ENCODE results near the gene VWA3B. TPM values are rescaled to one million over a fixed set of nuclear protein-coding genes. Genes with fewer than 3 reads are reported as not detected.
"Not testable (repeated sequence)": the region's sequence is repeated elsewhere in the genome, so short reads cannot be mapped to it uniquely, and the experiment has no call there.

VWA3B gene
- total RNA-seq, 1 experiment from 2014 or later = not detected

GRCh38 chr2:98091738-98092137 is 4.8 kb downstream of the VWA3B start:
- no peaks in the 10 kb centered on the region for H4K20me1 ChIP-seq (ENCODE audit: insufficient read depth, low read depth, low read length)
- H2AFZ ChIP-seq (ENCODE audit: low read length) = no peak overlapping the region
- H3K27ac ChIP-seq (ENCODE audit: low read length) = no peak overlapping the region
- no peak for DNase-seq
- H3K36me3 ChIP-seq (ENCODE audit: insufficient read depth, low read length) = no peaks in the 10 kb centered on the region
- H3K79me2 ChIP-seq (ENCODE audit: low read length) = no peaks in the 10 kb centered on the region
- peaks cover 23% of the 10 kb centered on the region for H3K4me1 ChIP-seq (ENCODE audit: low read length)
- H3K4me3 ChIP-seq (ENCODE audit: low read length) = no peak overlapping the region
- H3K9me3 ChIP-seq (ENCODE audit: low read length) = no peaks in the 10 kb centered on the region
- H3K9me2 ChIP-seq (replicated peaks; ENCODE audit: insufficient read depth, low read length) = no peaks in the 10 kb centered on the region
- H3K4me2 ChIP-seq (ENCODE audit: low read depth, low read length, poor library complexity, severe bottlenecking) = no peak overlapping the region
- no peak overlapping the region for H3K9ac ChIP-seq (ENCODE audit: low read length)
- no peaks in the 10 kb centered on the region for H3K27me3 ChIP-seq (ENCODE audit: low read length)

- no peaks in the 10 kb centered on the region for H3K9me2 ChIP-seq (replicated peaks; ENCODE audit: insufficient read depth, low read length)
- H3K27ac ChIP-seq (ENCODE audit: low read length) = no peak overlapping the region
- peaks cover 2% of the 10 kb centered on the region; the same call in 1 of the 2 replicates for H3K9me3 ChIP-seq (ENCODE audit: low read length)
- no peak overlapping the region for H3K4me3 ChIP-seq (ENCODE audit: low read length)
- no peaks in the 10 kb centered on the region for H3K36me3 ChIP-seq (ENCODE audit: insufficient read depth, low read length)
- H3K4me1 ChIP-seq (ENCODE audit: low read length) = peaks cover 9% of the 10 kb centered on the region
- H3K79me2 ChIP-seq (ENCODE audit: low read length) = no peaks in the 10 kb centered on the region
- no peaks in the 10 kb centered on the region; the same call in 1 of the 2 replicates for H3K27me3 ChIP-seq (ENCODE audit: low read length)
- no peak overlapping the region for H3K4me2 ChIP-seq (ENCODE audit: low read depth, low read length, poor library complexity, severe bottlenecking)
- H4K20me1 ChIP-seq (ENCODE audit: insufficient read depth, low read depth, low read length) = no peaks in the 10 kb centered on the region
- no peak overlapping the region for H3K9ac ChIP-seq (ENCODE audit: low read length)
- no peak for DNase-seq
- no peak overlapping the region for H2AFZ ChIP-seq (ENCODE audit: low read length)
Observed at GRCh38 chr2:98093146-98093545, 6.2 kb downstream of the VWA3B start.

- peaks cover 2% of the 10 kb centered on the region; the same call in 1 of the 2 replicates for H3K9me3 ChIP-seq (ENCODE audit: low read length)
- no peak overlapping the region for H3K4me3 ChIP-seq (ENCODE audit: low read length)
- H3K9me2 ChIP-seq (replicated peaks; ENCODE audit: insufficient read depth, low read length) = no peaks in the 10 kb centered on the region
- H3K4me1 ChIP-seq (ENCODE audit: low read length) = peaks cover 6% of the 10 kb centered on the region
- H3K4me2 ChIP-seq (ENCODE audit: low read depth, low read length, poor library complexity, severe bottlenecking) = no peak overlapping the region
- DNase-seq = no peak
- no peaks in the 10 kb centered on the region for H3K79me2 ChIP-seq (ENCODE audit: low read length)
- no peaks in the 10 kb centered on the region for H3K36me3 ChIP-seq (ENCODE audit: insufficient read depth, low read length)
- no peaks in the 10 kb centered on the region for H4K20me1 ChIP-seq (ENCODE audit: insufficient read depth, low read depth, low read length)
- H3K27ac ChIP-seq (ENCODE audit: low read length) = no peak overlapping the region
- no peaks in the 10 kb centered on the region; the same call in 1 of the 2 replicates for H3K27me3 ChIP-seq (ENCODE audit: low read length)
- H3K9ac ChIP-seq (ENCODE audit: low read length) = no peak overlapping the region
- no peak overlapping the region for H2AFZ ChIP-seq (ENCODE audit: low read length)
Observed at GRCh38 chr2:98093611-98094010, 6.6 kb downstream of the VWA3B start.

GRCh38 chr2:98099939-98100743 is 13.2 kb downstream of the VWA3B start:
- Histone ChIP-seq H4K20me1 (ENCODE audit: insufficient read depth, low read depth, low read length) (no peaks in the 10 kb centered on the region), H3K36me3 (ENCODE audit: insufficient read depth, low read length) (no peaks in the 10 kb centered on the region), H3K4me2 (ENCODE audit: low read depth, low read length, poor library complexity, severe bottlenecking) (no peak overlapping the region), H3K27me3 (ENCODE audit: low read length) (no peaks in the 10 kb centered on the region; the same call in 1 of the 2 replicates), H2AFZ (ENCODE audit: low read length) (no peak overlapping the region), H3K9me3 (ENCODE audit: low read length) (peaks cover 2% of the 10 kb centered on the region; the same call in 1 of the 2 replicates), H3K9me2 (replicated peaks; ENCODE audit: insufficient read depth, low read length) (no peaks in the 10 kb centered on the region), H3K27ac (ENCODE audit: low read length) (no peak overlapping the region), H3K79me2 (ENCODE audit: low read length) (no peaks in the 10 kb centered on the region), H3K4me1 (ENCODE audit: low read length) (no peaks in the 10 kb centered on the region), H3K9ac (ENCODE audit: low read length) (no peak overlapping the region), H3K4me3 (ENCODE audit: low read length) (no peak overlapping the region)
- no peak for DNase-seq

DNA sequence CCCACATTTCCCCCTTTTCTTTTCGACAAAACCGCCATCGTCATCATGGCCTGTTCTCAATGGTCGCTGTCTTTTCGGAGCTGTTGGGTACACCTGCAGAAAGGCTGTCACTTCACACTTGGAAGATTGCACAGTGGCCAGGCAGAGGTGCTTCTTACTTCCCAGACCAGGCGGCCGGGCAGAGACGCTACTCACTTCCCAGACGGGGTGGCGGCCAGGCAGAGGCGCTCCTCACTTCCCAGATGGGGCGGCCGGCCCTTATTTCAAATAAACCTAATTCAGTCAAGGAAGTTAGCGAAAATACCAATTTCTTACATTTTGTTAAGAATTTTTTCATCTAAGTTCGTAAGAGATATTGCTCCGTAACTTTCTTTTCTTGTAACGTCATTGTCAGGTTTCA is 15.3 kb downstream of the VWA3B start:
- H3K4me3 ChIP-seq (ENCODE audit: low read length); H3K36me3 ChIP-seq (ENCODE audit: insufficient read depth, low read length); H2AFZ ChIP-seq (ENCODE audit: low read length); H3K79me2 ChIP-seq (ENCODE audit: low read length); H3K9me2 ChIP-seq (replicated peaks; ENCODE audit: insufficient read depth, low read length); H3K9me3 ChIP-seq (ENCODE audit: low read length); H3K27ac ChIP-seq (ENCODE audit: low read length); H3K4me2 ChIP-seq (ENCODE audit: low read depth, low read length, poor library complexity, severe bottlenecking); H3K4me1 ChIP-seq (ENCODE audit: low read length); H3K9ac ChIP-seq (ENCODE audit: low read length); DNase-seq; H4K20me1 ChIP-seq (ENCODE audit: insufficient read depth, low read depth, low read length); H3K27me3 ChIP-seq (ENCODE audit: low read length): not testable (repeated sequence)

GRCh38 chr2:98102878-98103277 is 15.9 kb downstream of the VWA3B start:
- no peak for DNase-seq
- H3K79me2 ChIP-seq (ENCODE audit: low read length) = no peaks in the 10 kb centered on the region

DNA sequence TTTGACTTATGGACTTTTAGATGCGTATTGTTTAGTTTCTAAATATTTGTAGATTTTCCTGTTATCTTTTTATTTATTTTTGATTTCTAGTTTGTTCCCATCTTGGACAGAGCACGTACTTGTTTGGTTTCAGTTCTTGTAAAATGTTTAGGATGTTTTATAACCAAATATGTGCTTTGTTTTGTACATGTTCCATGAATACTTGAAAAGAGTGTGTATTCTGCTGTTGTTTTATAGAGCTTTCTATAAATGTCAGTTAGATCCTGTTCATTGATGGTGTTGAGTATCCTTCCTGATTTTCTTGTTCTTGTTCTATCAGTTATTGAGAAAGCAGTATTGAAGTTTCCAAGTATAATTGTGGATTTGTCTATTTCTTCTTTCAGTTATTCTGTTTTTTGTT is 21.1 kb downstream of the VWA3B start:
- Histone ChIP-seq H3K4me1 (ENCODE audit: low read length) (no peaks in the 10 kb centered on the region), H3K27ac (ENCODE audit: low read length) (no peak overlapping the region), H3K9me3 (ENCODE audit: low read length) (no peaks in the 10 kb centered on the region), H3K4me2 (ENCODE audit: low read depth, low read length, poor library complexity, severe bottlenecking) (no peak overlapping the region), H2AFZ (ENCODE audit: low read length) (no peak overlapping the region), H3K9ac (ENCODE audit: low read length) (no peak overlapping the region), H3K27me3 (ENCODE audit: low read length) (peaks cover 3% of the 10 kb centered on the region; the same call in 1 of the 2 replicates), H3K36me3 (ENCODE audit: insufficient read depth, low read length) (no peaks in the 10 kb centered on the region), H3K9me2 (replicated peaks; ENCODE audit: insufficient read depth, low read length) (no peaks in the 10 kb centered on the region), H3K79me2 (ENCODE audit: low read length) (no peaks in the 10 kb centered on the region), H3K4me3 (ENCODE audit: low read length) (no peak overlapping the region), H4K20me1 (ENCODE audit: insufficient read depth, low read depth, low read length) (no peaks in the 10 kb centered on the region)
- no peak for DNase-seq

More at GRCh38 chr2:98102878-98103277, 15.9 kb downstream of the VWA3B start:
- Histone ChIP-seq H3K4me3 (ENCODE audit: low read length) (no peak overlapping the region), H3K36me3 (ENCODE audit: insufficient read depth, low read length) (no peaks in the 10 kb centered on the region), H3K4me1 (ENCODE audit: low read length) (no peaks in the 10 kb centered on the region), H3K9ac (ENCODE audit: low read length) (no peak overlapping the region), H3K9me2 (replicated peaks; ENCODE audit: insufficient read depth, low read length) (no peaks in the 10 kb centered on the region), H2AFZ (ENCODE audit: low read length) (no peak overlapping the region), H3K4me2 (ENCODE audit: low read depth, low read length, poor library complexity, severe bottlenecking) (no peak overlapping the region), H3K27me3 (ENCODE audit: low read length) (no peaks in the 10 kb centered on the region), H3K9me3 (ENCODE audit: low read length) (no peaks in the 10 kb centered on the region; the same call in 1 of the 2 replicates), H3K27ac (ENCODE audit: low read length) (no peak overlapping the region), H4K20me1 (ENCODE audit: insufficient read depth, low read depth, low read length) (no peaks in the 10 kb centered on the region)

DNA sequence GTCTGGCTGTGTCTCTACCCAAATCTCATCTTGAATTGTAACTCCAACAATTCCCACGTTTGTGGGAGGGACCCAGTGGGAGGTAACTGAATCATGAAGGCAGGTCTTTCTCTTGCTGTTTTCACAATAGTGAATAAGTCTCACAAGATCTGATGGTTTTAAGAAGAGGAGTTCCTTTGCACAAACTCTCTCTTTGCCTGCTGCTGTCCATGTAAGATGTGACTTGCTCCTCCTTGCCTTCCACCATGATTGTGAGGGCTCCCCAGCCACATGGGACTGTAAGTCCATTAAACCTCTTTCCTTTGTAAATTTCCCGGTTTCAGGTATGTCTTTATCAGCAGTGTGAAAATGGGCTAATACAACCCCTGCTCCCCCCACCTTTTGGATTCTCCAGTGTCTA is 23.8 kb downstream of the VWA3B start:
- no peak for DNase-seq
- Histone ChIP-seq H3K9ac (ENCODE audit: low read length) (no peak overlapping the region), H3K36me3 (ENCODE audit: insufficient read depth, low read length) (no peaks in the 10 kb centered on the region), H3K9me2 (replicated peaks; ENCODE audit: insufficient read depth, low read length) (no peaks in the 10 kb centered on the region), H3K4me2 (ENCODE audit: low read depth, low read length, poor library complexity, severe bottlenecking) (no peak overlapping the region), H4K20me1 (ENCODE audit: insufficient read depth, low read depth, low read length) (no peaks in the 10 kb centered on the region), H3K27ac (ENCODE audit: low read length) (no peak overlapping the region), H3K4me1 (ENCODE audit: low read length) (no peaks in the 10 kb centered on the region), H2AFZ (ENCODE audit: low read length) (no peak overlapping the region), H3K4me3 (ENCODE audit: low read length) (no peak overlapping the region), H3K9me3 (ENCODE audit: low read length) (no peaks in the 10 kb centered on the region), H3K27me3 (ENCODE audit: low read length) (peaks cover 3% of the 10 kb centered on the region; the same call in 1 of the 2 replicates), H3K79me2 (ENCODE audit: low read length) (no peaks in the 10 kb centered on the region)

All from Karpas-422 (cell line).